CD14-positive monocyte (primary cell): ENCODE results near the gene CDC45. TPM values are rescaled to one million over a fixed set of nuclear protein-coding genes. Genes with fewer than 3 reads are reported as not detected.
A peak's percentile ranks its signal among the peaks of the same experiment; 100 is the strongest.

Experiments
- DNase-seq, 3 donors: peaks; one replicate each; pipeline ENCODE4 v3.0.0-alpha.2; 2011 to 2022
- H2AFZ ChIP-seq: 2 replicates; pipeline ENCODE4 v1.6.0; 2012; ENCODE audit warnings: mild to moderate bottlenecking, low read depth, low read length, inconsistent platforms; ENCODE audit not compliant: insufficient read depth, poor library complexity, severe bottlenecking
- H3K27ac ChIP-seq, 2 donors: 1 replicate in 1 of 2; 2 replicates in 1 of 2; pipeline ENCODE4 v1.5.1; 2012 to 2013; ENCODE audit warnings: low read length in 2 of 2, control low read depth in 1 of 2, inconsistent platforms in 1 of 2, low read depth in 1 of 2, mild to moderate bottlenecking in 1 of 2
- H3K27me3 ChIP-seq, 2 donors: one replicate each; pipeline versions ENCODE4 v1.6.0 to v1.6.1; 2011 to 2013; ENCODE audit warnings: low read length in 2 of 2; ENCODE audit not compliant: control insufficient read depth in 2 of 2, insufficient read depth in 2 of 2
- H3K36me3 ChIP-seq, 2 donors: replicated peaks in 1 of 2; 1 replicate in 1 of 2; 2 replicates in 1 of 2; pipeline versions ENCODE4 v1.5.1 to v1.6.1; 2012 to 2013; ENCODE audit warnings: low read length in 2 of 2, control low read depth in 1 of 2, inconsistent platforms in 1 of 2, mild to moderate bottlenecking in 1 of 2; ENCODE audit not compliant: insufficient read depth in 2 of 2, control insufficient read depth in 1 of 2
- H3K4me1 ChIP-seq, 2 donors: 1 replicate in 1 of 2; 2 replicates in 1 of 2; pipeline versions ENCODE4 v1.5.1 to v1.6.1; 2012 to 2013; ENCODE audit warnings: low read length in 2 of 2, control low read depth in 1 of 2, inconsistent platforms in 1 of 2, mild to moderate bottlenecking in 1 of 2, moderate library complexity in 1 of 2; ENCODE audit not compliant: insufficient read depth in 2 of 2, control insufficient read depth in 1 of 2
- H3K4me2 ChIP-seq: replicated peaks from 2 replicates; pipeline ENCODE3; 2012; ENCODE audit warnings: low read length, moderate library complexity, mild to moderate bottlenecking; ENCODE audit not compliant: poor library complexity, severe bottlenecking; ENCODE audit errors: extremely low read depth
- H3K4me3 ChIP-seq, 3 experiments: fragments of 200-600 bp in 1 of 3; sonication (generic) in 1 of 3; replicated peaks in 1 of 3; 1 replicate in 2 of 3; 2 replicates in 1 of 3; pipeline ENCODE4 v1.5.1; 2011 to 2013; ENCODE audit warnings: low read length in 3 of 3, mild to moderate bottlenecking in 3 of 3, control low read depth in 2 of 3, low read depth in 2 of 3, inconsistent platforms in 1 of 3, moderate library complexity in 1 of 3
- H3K79me2 ChIP-seq: 2 replicates; pipeline ENCODE4 v1.6.0; 2012; ENCODE audit warnings: mild to moderate bottlenecking, control low read depth, inconsistent platforms, low read length, moderate library complexity; ENCODE audit not compliant: insufficient read depth
- H3K9ac ChIP-seq: 2 replicates; pipeline ENCODE4 v1.6.0; 2017; ENCODE audit warnings: low read length, mild to moderate bottlenecking; ENCODE audit not compliant: insufficient read depth, poor library complexity, severe bottlenecking
- H3K9me3 ChIP-seq, 2 donors: replicated peaks in 1 of 2; 1 replicate in 1 of 2; 2 replicates in 1 of 2; pipeline versions ENCODE4 v1.5.1 to v1.6.1; 2012 to 2013; ENCODE audit warnings: low read length in 2 of 2, control low read depth in 1 of 2; ENCODE audit not compliant: control insufficient read depth in 1 of 2, insufficient read depth in 1 of 2
- H4K20me1 ChIP-seq: 2 replicates; pipeline ENCODE4 v1.6.0; 2012; ENCODE audit warnings: mild to moderate bottlenecking, low read length, control low read depth, moderate library complexity; ENCODE audit not compliant: insufficient read depth
- H3K27ac Mint-ChIP-seq, 7 donors: one replicate each; pipeline ENCODE4 v1.8.0; 2020; ENCODE audit warnings: mild to moderate bottlenecking in 7 of 7, mixed read lengths in 7 of 7, moderate library complexity in 6 of 7, inconsistent platforms in 2 of 7
- H3K27me3 Mint-ChIP-seq, 3 donors: one replicate each; pipeline ENCODE4 v1.8.0; 2021 to 2022; ENCODE audit warnings: low read depth in 3 of 3, mild to moderate bottlenecking in 3 of 3, mixed read lengths in 3 of 3, moderate library complexity in 3 of 3, inconsistent platforms in 1 of 3
- H3K36me3 Mint-ChIP-seq, 2 donors: one replicate each; pipeline ENCODE4 v1.8.0; 2020; ENCODE audit warnings: mixed read lengths in 2 of 2, inconsistent platforms in 1 of 2, mild to moderate bottlenecking in 1 of 2
- H3K4me1 Mint-ChIP-seq: one replicate; pipeline ENCODE4 v1.8.0; 2020; ENCODE audit warnings: mild to moderate bottlenecking, mixed read lengths
- H3K4me3 Mint-ChIP-seq, 2 donors: one replicate each; pipeline ENCODE4 v1.8.0; 2020; ENCODE audit warnings: mild to moderate bottlenecking in 2 of 2, mixed read lengths in 2 of 2, moderate library complexity in 1 of 2
- H3K9me3 Mint-ChIP-seq, 7 donors: one replicate each; pipeline ENCODE4 v1.8.0; 2020 to 2022; ENCODE audit warnings: mixed read lengths in 7 of 7, mild to moderate bottlenecking in 6 of 7, moderate library complexity in 6 of 7, inconsistent platforms in 2 of 7
- WGBS: methylation state at CpG from one replicate; pipeline ENCODE4 v1.1.5; 2013; ENCODE audit warnings: missing lambda C conversion rate; ENCODE audit not compliant: insufficient coverage; 5-methylcytosine and 5-hydroxymethylcytosine counted together
- intact Hi-C, 2 donors: fragments of 100-400 bp; cut with micrococcal nuclease; formaldehyde crosslinking; loops; one replicate each; pipeline versions ENCODE4 v1.15.0 to v1.15.1; 2023
- polyA plus RNA-seq, 3 donors: library from polyadenylated mRNA; depleted of rRNA in 1 of 3; unstranded in 2 of 3; stranded (reverse) in 1 of 3; fragments of 300-500 nt in 2 of 3; fragments of >200 nt in 1 of 3; fragmentation: Illumina TruSeq in 2 of 3; gene quantifications; 1 replicate in 2 of 3; 2 replicates in 1 of 3; pipeline ENCODE4 v1.2.3, GENCODE V29; 2012 to 2021
- TF ChIP-seq, protein P1 (sequence below): fragments of 200-600 bp; IDR thresholded peaks from one replicate; pipeline ENCODE4 v1.8.0; 2022; ENCODE audit warnings: antibody characterized with exemption, mild to moderate bottlenecking

The CDC45 gene
- polyA plus RNA-seq, 3 donors, result 0.04 TPM; not detected in 2

DNA sequence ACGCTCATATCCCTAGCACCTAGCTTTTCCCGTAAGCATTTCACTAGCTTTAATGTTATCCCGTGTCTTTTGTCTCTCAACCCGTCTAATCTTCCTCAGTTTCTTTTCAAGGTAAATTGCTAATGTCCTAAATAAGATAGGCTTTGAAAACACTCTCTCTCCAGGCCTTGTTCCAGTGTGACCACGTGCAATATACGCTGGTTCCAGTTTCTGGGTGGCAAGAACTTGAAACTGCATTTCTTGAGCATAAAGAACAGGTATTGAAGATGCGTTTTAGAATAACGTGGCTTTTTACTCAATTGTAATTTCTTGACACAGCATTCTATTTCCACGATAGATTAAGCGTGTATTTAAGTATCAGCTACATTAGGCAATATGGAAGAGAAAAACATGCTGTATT lies 1.1 kb downstream of the CDC45 start:
- H3K79me2 ChIP-seq, result peaks cover 47% of the 10 kb centered on the region
- H3K27me3 Mint-ChIP-seq, result no peaks in the 10 kb centered on the region
- peaks cover 14 to 25% of the 10 kb centered on the region in 2 donors for H3K36me3 Mint-ChIP-seq
- no peaks in the 10 kb centered on the region for H3K27me3 ChIP-seq
- H2AFZ ChIP-seq, result no peak overlapping the region
- H3K9ac ChIP-seq, result no peak overlapping the region
- peaks cover 27% of the 10 kb centered on the region for H3K4me1 Mint-ChIP-seq
- H4K20me1 ChIP-seq, result peaks cover 26% of the 10 kb centered on the region
- TF ChIP-seq, protein P1, sequence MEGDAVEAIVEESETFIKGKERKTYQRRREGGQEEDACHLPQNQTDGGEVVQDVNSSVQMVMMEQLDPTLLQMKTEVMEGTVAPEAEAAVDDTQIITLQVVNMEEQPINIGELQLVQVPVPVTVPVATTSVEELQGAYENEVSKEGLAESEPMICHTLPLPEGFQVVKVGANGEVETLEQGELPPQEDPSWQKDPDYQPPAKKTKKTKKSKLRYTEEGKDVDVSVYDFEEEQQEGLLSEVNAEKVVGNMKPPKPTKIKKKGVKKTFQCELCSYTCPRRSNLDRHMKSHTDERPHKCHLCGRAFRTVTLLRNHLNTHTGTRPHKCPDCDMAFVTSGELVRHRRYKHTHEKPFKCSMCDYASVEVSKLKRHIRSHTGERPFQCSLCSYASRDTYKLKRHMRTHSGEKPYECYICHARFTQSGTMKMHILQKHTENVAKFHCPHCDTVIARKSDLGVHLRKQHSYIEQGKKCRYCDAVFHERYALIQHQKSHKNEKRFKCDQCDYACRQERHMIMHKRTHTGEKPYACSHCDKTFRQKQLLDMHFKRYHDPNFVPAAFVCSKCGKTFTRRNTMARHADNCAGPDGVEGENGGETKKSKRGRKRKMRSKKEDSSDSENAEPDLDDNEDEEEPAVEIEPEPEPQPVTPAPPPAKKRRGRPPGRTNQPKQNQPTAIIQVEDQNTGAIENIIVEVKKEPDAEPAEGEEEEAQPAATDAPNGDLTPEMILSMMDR, result no peak
- intact Hi-C loops, result no loop called here
- H3K4me3 ChIP-seq, result no peak overlapping the region
- peaks cover 4 to 27% of the 10 kb centered on the region in 2 donors for H3K36me3 ChIP-seq
- no peak overlapping the region for H3K27ac ChIP-seq
- 83% methylated on average over 7 of the region's 10 CpGs for WGBS
- H3K4me1 ChIP-seq, result peaks cover 22 to 28% of the 10 kb centered on the region in 2 donors
- peak overlapping the region in 1 of 7 donors; percentile 5 for H3K27ac Mint-ChIP-seq
- H3K9me3 ChIP-seq, result no peaks in the 10 kb centered on the region
- peaks cover 0 to 1% (median 0%) of the 10 kb centered on the region in 7 donors for H3K9me3 Mint-ChIP-seq
- no peak overlapping the region for H3K4me3 Mint-ChIP-seq
- no peak for DNase-seq
- H3K4me2 ChIP-seq, result no peak overlapping the region

- WGBS, result 96% methylated on average over 6 of the region's 9 CpGs
- no peaks in the 10 kb centered on the region for H3K9me3 ChIP-seq
- TF ChIP-seq, protein P1, result no peak
- H3K9me3 Mint-ChIP-seq, result peaks cover 0 to 1% (median 0%) of the 10 kb centered on the region in 7 donors
- H3K36me3 Mint-ChIP-seq, result peaks cover 15 to 29% of the 10 kb centered on the region in 2 donors
- no peak overlapping the region for H3K27ac ChIP-seq
- H2AFZ ChIP-seq, result no peak overlapping the region
- DNase-seq, result no peak
- H3K4me1 Mint-ChIP-seq, result peaks cover 22% of the 10 kb centered on the region
- intact Hi-C loops, result no loop called here
- no peak overlapping the region for H3K4me2 ChIP-seq
- H3K4me3 ChIP-seq, result no peak overlapping the region
- no peak overlapping the region for H3K4me3 Mint-ChIP-seq
- H3K27me3 ChIP-seq, result no peaks in the 10 kb centered on the region
- H3K27ac Mint-ChIP-seq, result peak overlapping the region in 1 of 7 donors; percentile 15
- H3K4me1 ChIP-seq, result peaks cover 22 to 25% of the 10 kb centered on the region in 2 donors
- no peak overlapping the region for H3K9ac ChIP-seq
- H3K79me2 ChIP-seq, result peaks cover 34% of the 10 kb centered on the region
- H3K27me3 Mint-ChIP-seq, result no peaks in the 10 kb centered on the region
- H4K20me1 ChIP-seq, result peaks cover 16% of the 10 kb centered on the region
- peaks cover 4 to 25% of the 10 kb centered on the region in 2 donors for H3K36me3 ChIP-seq
Measured at GRCh38 chr22:19482297-19482696, 2.6 kb downstream of the CDC45 start.
